Astrocyte (in vitro differentiated cells and primary cell): Measurements from ENCODE around the gene ARHGAP44. TPM values are rescaled to one million over a fixed set of nuclear protein-coding genes. Genes with fewer than 3 reads are reported as not detected.

Source experiments
- DNase-seq: peaks from one replicate; pipeline ENCODE4 v3.0.0-alpha.2; 2010; ENCODE audit warnings: low read depth
- FAIRE-seq: peaks from 2 replicates; lab custom pipeline; 2011; peaks lifted over from hg19 to GRCh38; lab: Jason Lieb, UNC
- H2AFZ ChIP-seq: 2 replicates; pipeline ENCODE4 v1.6.0; 2012; ENCODE audit warnings: low read depth, low read length, inconsistent platforms
- H3K27ac ChIP-seq: 2 replicates; pipeline ENCODE4 v1.5.1; 2011; ENCODE audit warnings: low read depth, low read length, inconsistent platforms
- H3K27me3 ChIP-seq: 2 replicates; pipeline ENCODE4 v1.6.0; 2011; ENCODE audit warnings: low read length, inconsistent platforms; ENCODE audit not compliant: insufficient read depth
- H3K36me3 ChIP-seq: 2 replicates; pipeline ENCODE4 v1.5.1; 2011; ENCODE audit warnings: low read length, inconsistent platforms; ENCODE audit not compliant: insufficient read depth
- H3K4me1 ChIP-seq: 2 replicates; pipeline ENCODE4 v1.5.1; 2011; ENCODE audit warnings: low read length, inconsistent platforms; ENCODE audit not compliant: insufficient read depth
- H3K4me2 ChIP-seq: 2 replicates; pipeline ENCODE4 v1.6.0; 2012; ENCODE audit warnings: low read length, inconsistent platforms
- H3K4me3 ChIP-seq: 2 replicates; pipeline ENCODE4 v1.5.1; 2011; ENCODE audit warnings: low read depth, mild to moderate bottlenecking, low read length, inconsistent platforms; ENCODE audit not compliant: insufficient read depth
- H3K79me2 ChIP-seq: 2 replicates; pipeline ENCODE4 v1.6.0; 2012; ENCODE audit warnings: mild to moderate bottlenecking, low read length, inconsistent platforms; ENCODE audit not compliant: insufficient read depth
- H3K9ac ChIP-seq: 2 replicates; pipeline ENCODE4 v1.6.0; 2012; ENCODE audit warnings: mild to moderate bottlenecking, low read length, inconsistent platforms
- H3K9me3 ChIP-seq: 2 replicates; pipeline ENCODE4 v1.5.1; 2012; ENCODE audit warnings: low read depth, mild to moderate bottlenecking, low read length, inconsistent platforms; ENCODE audit not compliant: insufficient read depth
- H4K20me1 ChIP-seq: 2 replicates; pipeline ENCODE4 v1.6.0; 2012; ENCODE audit warnings: low read length, inconsistent platforms; ENCODE audit not compliant: insufficient read depth
- H3K27ac Mint-ChIP-seq: one replicate; pipeline ENCODE4 v1.8.0; 2021; ENCODE audit warnings: mild to moderate bottlenecking, mixed read lengths; ENCODE audit not compliant: unreplicated experiment
- H3K27me3 Mint-ChIP-seq: one replicate; pipeline ENCODE4 v1.8.0; 2021; ENCODE audit warnings: low read depth, mixed read lengths; ENCODE audit not compliant: unreplicated experiment
- H3K36me3 Mint-ChIP-seq: one replicate; pipeline ENCODE4 v1.8.0; 2021; ENCODE audit warnings: low read depth, mixed read lengths; ENCODE audit not compliant: unreplicated experiment
- H3K4me1 Mint-ChIP-seq: one replicate; pipeline ENCODE4 v1.8.0; 2021; ENCODE audit warnings: low read depth, mixed read lengths; ENCODE audit not compliant: unreplicated experiment
- H3K4me3 Mint-ChIP-seq: one replicate; pipeline ENCODE4 v1.8.0; 2021; ENCODE audit warnings: mild to moderate bottlenecking, moderate library complexity, mixed read lengths; ENCODE audit not compliant: unreplicated experiment
- H3K9me3 Mint-ChIP-seq: one replicate; pipeline ENCODE4 v1.8.0; 2021; ENCODE audit warnings: mild to moderate bottlenecking, mixed read lengths; ENCODE audit not compliant: unreplicated experiment
- EZH2 ChIP-seq: IDR thresholded peaks from 2 replicates; pipeline ENCODE4 v1.6.1; 2012; ENCODE audit warnings: mild to moderate bottlenecking, low read length, inconsistent platforms; ENCODE audit not compliant: insufficient read depth
- total RNA-seq: library from RNA; stranded (reverse); gene quantifications from 2 replicates; pipeline ENCODE4 v1.2.1, GENCODE V29; 2021
- TF ChIP-seq, protein P1 (sequence below): IDR thresholded peaks from 2 replicates; pipeline ENCODE4 v1.5.1; 2011; ENCODE audit warnings: low read depth, mild to moderate bottlenecking, inconsistent platforms, low read length, moderate library complexity; ENCODE audit not compliant: insufficient read depth

The ARHGAP44 gene
- total RNA-seq, 1 donor from 2014 or later, result 3.0 TPM

DNA sequence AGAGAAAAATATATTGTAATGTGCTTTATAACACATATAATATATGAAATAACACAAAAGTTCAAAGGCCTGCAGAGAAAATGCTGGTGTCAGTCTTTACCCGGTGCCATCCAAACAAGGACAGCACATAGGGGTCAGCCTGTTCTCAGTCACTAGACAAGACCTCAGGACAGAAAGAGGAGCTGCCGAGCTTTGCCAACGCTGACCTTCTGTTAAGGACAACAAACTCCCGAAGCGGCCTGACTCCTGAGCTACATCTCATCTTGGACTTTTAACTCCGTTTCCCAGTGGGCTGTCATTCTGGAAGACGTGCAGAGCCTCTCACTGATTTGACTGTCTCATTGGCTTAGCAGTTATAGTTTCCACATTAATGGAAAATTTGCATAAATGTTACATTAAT is 221.7 kb downstream of the ARHGAP44 start:
- Histone ChIP-seq H3K4me2 (no peak overlapping the region), H3K4me1 (no peaks in the 10 kb centered on the region), H3K9me3 (no peaks in the 10 kb centered on the region), H3K9ac (no peak overlapping the region), H3K79me2 (peaks cover 4% of the 10 kb centered on the region), H3K36me3 (peaks cover 57% of the 10 kb centered on the region), H4K20me1 (peaks cover 21% of the 10 kb centered on the region), H3K27me3 (no peaks in the 10 kb centered on the region), H2AFZ (no peak overlapping the region), H3K27ac (no peak overlapping the region), H3K4me3 (no peak overlapping the region)
- no peak overlapping the region for H3K4me3 Mint-ChIP-seq
- H3K27me3 Mint-ChIP-seq, result no peaks in the 10 kb centered on the region
- TF ChIP-seq EZH2, result no peak
- TF ChIP-seq, protein P1, sequence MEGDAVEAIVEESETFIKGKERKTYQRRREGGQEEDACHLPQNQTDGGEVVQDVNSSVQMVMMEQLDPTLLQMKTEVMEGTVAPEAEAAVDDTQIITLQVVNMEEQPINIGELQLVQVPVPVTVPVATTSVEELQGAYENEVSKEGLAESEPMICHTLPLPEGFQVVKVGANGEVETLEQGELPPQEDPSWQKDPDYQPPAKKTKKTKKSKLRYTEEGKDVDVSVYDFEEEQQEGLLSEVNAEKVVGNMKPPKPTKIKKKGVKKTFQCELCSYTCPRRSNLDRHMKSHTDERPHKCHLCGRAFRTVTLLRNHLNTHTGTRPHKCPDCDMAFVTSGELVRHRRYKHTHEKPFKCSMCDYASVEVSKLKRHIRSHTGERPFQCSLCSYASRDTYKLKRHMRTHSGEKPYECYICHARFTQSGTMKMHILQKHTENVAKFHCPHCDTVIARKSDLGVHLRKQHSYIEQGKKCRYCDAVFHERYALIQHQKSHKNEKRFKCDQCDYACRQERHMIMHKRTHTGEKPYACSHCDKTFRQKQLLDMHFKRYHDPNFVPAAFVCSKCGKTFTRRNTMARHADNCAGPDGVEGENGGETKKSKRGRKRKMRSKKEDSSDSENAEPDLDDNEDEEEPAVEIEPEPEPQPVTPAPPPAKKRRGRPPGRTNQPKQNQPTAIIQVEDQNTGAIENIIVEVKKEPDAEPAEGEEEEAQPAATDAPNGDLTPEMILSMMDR, result no peak
- no peaks in the 10 kb centered on the region for H3K9me3 Mint-ChIP-seq
- peaks cover 12% of the 10 kb centered on the region for H3K36me3 Mint-ChIP-seq
- DNase-seq (no peak), FAIRE-seq (no peak)
- H3K4me1 Mint-ChIP-seq, result peaks cover 6% of the 10 kb centered on the region
- no peak overlapping the region for H3K27ac Mint-ChIP-seq

DNA sequence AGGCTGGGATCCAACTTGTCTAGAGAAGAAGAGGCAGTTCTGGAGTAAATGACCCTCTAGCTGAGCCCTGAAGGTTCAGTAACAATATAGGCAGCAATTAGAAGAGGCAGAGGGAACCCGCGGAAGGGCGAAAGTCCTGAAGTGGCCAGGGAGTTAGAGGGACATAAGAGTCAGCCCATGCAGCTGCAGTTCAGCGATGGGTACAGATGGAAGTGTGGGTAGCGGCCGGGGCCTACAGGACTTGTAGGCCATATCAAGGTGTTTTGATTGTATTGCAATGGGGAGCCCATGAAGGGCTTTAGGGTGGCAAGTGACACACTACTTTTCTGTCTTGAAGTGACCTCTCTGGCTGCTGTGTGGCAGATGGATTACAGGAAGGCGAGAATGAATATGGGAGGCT is 225.5 kb downstream of the ARHGAP44 start:
- no peak for TF ChIP-seq EZH2
- Histone ChIP-seq H3K27me3 (no peaks in the 10 kb centered on the region), H3K79me2 (peaks cover 19% of the 10 kb centered on the region), H3K27ac (no peak overlapping the region), H3K4me2 (no peak overlapping the region), H4K20me1 (peaks cover 17% of the 10 kb centered on the region), H3K4me3 (no peak overlapping the region), H3K9me3 (no peaks in the 10 kb centered on the region), H3K4me1 (peaks cover 7% of the 10 kb centered on the region), H2AFZ (no peak overlapping the region), H3K36me3 (peaks cover 57% of the 10 kb centered on the region), H3K9ac (no peak overlapping the region)
- H3K4me3 Mint-ChIP-seq, result no peak overlapping the region
- FAIRE-seq, result no peak
- DNase-seq, result no peak
- H3K9me3 Mint-ChIP-seq, result no peaks in the 10 kb centered on the region
- no peaks in the 10 kb centered on the region for H3K27me3 Mint-ChIP-seq
- peak overlapping the region; percentile 60 for H3K27ac Mint-ChIP-seq
- H3K36me3 Mint-ChIP-seq, result peaks cover 13% of the 10 kb centered on the region
- peaks cover 14% of the 10 kb centered on the region for H3K4me1 Mint-ChIP-seq

DNA sequence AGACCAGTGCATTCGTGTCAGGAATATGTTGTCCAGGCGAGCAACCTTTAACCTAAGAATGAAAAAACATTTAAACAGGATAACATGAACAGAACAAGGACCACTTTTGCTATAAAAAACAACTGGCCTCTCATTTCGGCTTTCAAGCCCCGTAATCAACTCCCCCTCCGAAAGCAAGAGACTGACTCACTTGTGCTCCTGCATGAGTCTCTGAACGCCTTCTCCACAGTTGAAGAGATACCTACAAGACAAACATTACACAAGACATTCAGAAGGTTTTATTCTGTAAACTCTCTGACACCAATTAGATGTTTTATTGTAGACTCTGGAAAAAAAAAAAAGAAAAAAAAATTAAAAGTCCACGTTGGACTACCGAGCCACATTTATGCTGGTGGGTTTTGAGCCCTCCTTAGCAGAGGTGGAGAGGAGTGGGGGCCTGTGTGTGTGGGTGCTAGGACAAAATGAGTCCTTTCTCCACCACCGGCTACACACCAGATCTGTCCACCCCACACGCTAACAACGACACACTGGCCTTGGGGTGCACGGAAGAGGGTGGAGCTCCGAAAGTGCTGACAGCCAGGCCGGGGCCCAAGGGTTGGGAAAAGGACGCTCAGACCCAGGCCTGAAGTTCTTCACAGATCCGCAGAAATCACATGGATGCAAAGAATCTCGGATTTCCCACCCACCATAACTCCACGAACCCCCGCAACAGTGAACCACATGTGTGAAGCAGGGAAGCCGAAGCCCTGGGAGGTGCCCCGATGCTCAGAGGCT is 227.8 kb downstream of the ARHGAP44 start:
- Histone ChIP-seq H3K27ac (peak overlapping the region; percentile 54), H3K79me2 (peaks cover 19% of the 10 kb centered on the region), H3K9me3 (no peaks in the 10 kb centered on the region), H3K9ac (peak overlapping the region; percentile 84), H3K4me2 (peak overlapping the region; percentile 90), H3K36me3 (peaks cover 37% of the 10 kb centered on the region), H4K20me1 (peaks cover 9% of the 10 kb centered on the region), H3K27me3 (no peaks in the 10 kb centered on the region), H3K4me3 (peak overlapping the region; percentile 78), H3K4me1 (peaks cover 7% of the 10 kb centered on the region), H2AFZ (peak overlapping the region; percentile 91)
- DNase-seq, result no peak
- no peaks in the 10 kb centered on the region for H3K9me3 Mint-ChIP-seq
- H3K4me3 Mint-ChIP-seq, result peak overlapping the region; percentile 95
- peaks cover 7% of the 10 kb centered on the region for H3K36me3 Mint-ChIP-seq
- TF ChIP-seq, protein P1, result no peak
- TF ChIP-seq EZH2, result no peak
- no peaks in the 10 kb centered on the region for H3K27me3 Mint-ChIP-seq
- FAIRE-seq, result no peak
- H3K27ac Mint-ChIP-seq, result peak overlapping the region; percentile 91
- H3K4me1 Mint-ChIP-seq, result peaks cover 14% of the 10 kb centered on the region
